ENCODE measurements around the gene MADD. TPM values are rescaled to one million over a fixed set of nuclear protein-coding genes. Genes with fewer than 3 reads are reported as not detected.

MADD gene
- total RNA-seq, 1 experiment from 2014 or later, result 41.0 TPM

DNA sequence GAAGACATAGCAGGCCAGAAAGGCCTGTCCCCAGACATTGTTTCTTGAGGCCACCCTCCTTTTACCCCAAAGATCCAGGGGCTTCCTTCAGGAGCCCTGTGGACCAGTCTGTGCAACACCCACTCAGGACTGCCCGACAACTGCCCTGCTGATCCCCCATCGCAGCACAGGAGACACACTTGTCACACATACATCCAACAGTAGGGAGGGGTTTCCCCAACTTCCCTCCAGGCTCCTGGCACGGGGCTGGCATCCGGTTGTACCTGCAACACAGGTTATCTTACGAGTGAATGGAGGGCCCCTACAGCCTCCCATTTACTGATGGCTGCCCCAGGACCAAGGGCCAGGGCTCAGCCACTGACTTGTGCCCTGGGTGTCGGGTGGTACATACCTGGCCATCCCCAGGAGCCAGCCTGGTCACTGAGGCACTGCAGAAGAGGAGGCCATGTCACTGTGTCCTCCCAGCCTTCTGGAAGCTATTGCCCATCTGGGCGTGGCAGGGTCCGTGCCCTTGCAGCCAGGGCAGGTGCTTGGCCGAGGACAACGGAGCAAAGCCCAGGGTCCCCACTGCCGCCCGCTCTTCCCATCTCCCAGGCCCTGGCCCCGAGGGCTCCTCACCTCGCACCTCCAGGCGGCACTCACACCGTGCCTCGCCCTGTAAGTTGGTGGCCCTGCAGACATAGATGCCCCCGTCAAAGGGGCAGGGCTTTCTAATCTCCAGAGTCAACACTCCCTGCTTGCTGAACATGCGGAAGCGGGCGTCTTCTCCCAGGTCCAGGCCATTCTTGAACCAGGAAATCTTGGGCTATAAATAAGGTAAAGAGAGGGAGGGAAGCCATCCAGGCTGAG, 61.7 kb downstream of the MADD start:
- Histone ChIP-seq H3K14ac (ENCODE audit: insufficient read depth, low read length) (no peak overlapping the region), H3K4me2 (ENCODE audit: insufficient read depth, insufficient read length, low read length) (no peak overlapping the region), H3K18ac (ENCODE audit: insufficient read length, low read depth, low read length) (no peak overlapping the region), H3K56ac (ENCODE audit: insufficient read length, low read depth, low read length) (no peak overlapping the region), H2BK120ac (ENCODE audit: low read depth, low read length, poor library complexity, severe bottlenecking) (no peak overlapping the region), H2BK12ac (ENCODE audit: insufficient read length, low read depth, low read length) (no peak overlapping the region), H3K9me3 (ENCODE audit: control insufficient read depth, low read depth, low read length) (no peaks in the 10 kb centered on the region), H2BK20ac (ENCODE audit: low read depth, low read length, poor library complexity, severe bottlenecking) (no peak overlapping the region), H4K5ac (ENCODE audit: insufficient read length, low read depth, low read length) (no peak overlapping the region), H3K23me2 (ENCODE audit: insufficient read length, low read depth, low read length, poor library complexity, severe bottlenecking) (no peaks in the 10 kb centered on the region), H3K27ac (ENCODE audit: insufficient read length, low read depth, low read length) (no peak overlapping the region), H4K91ac (ENCODE audit: insufficient read length, low read depth, low read length) (no peak overlapping the region), H4K20me1 (ENCODE audit: control insufficient read depth, insufficient read depth, insufficient read length) (no peaks in the 10 kb centered on the region), H4K8ac (replicated peaks; ENCODE audit: insufficient read length, low read depth, low read length) (no peak overlapping the region), H3K9ac (ENCODE audit: extremely low read depth, insufficient read length, low read length) (no peak overlapping the region), H2BK15ac (ENCODE audit: low read depth, low read length) (no peak overlapping the region), H3K23ac (ENCODE audit: insufficient read length, low read depth, low read length) (no peak overlapping the region), H3K27me3 (ENCODE audit: insufficient read depth, low read length) (no peaks in the 10 kb centered on the region), H2AFZ (ENCODE audit: low read length) (no peak overlapping the region), H2BK5ac (ENCODE audit: insufficient read length, low read length) (no peak overlapping the region), H3K79me1 (ENCODE audit: insufficient read depth, low read depth, low read length, poor library complexity, severe bottlenecking) (no peaks in the 10 kb centered on the region), H3K4me1 (ENCODE audit: insufficient read depth, low read length) (no peaks in the 10 kb centered on the region), H3K4ac (ENCODE audit: low read depth, low read length) (no peak overlapping the region), H2AK5ac (ENCODE audit: insufficient read length, low read length) (no peak overlapping the region), H3K79me2 (ENCODE audit: insufficient read depth, low read length) (no peaks in the 10 kb centered on the region), H3T11ph (ENCODE audit: low read length) (no peak overlapping the region)
- Mint-ChIP-seq H3K9me3 (no peaks in the 10 kb centered on the region), H3K4me1 (no peaks in the 10 kb centered on the region), H3K27me3 (ENCODE audit: low read depth) (no peaks in the 10 kb centered on the region), H3K4me3 (no peak overlapping the region; a peak in 1 of 5 replicates), H3K36me3 (ENCODE audit: insufficient read depth in 1 of 3, low read depth in 3 of 3) (peaks cover 3 to 27% (median 18%) of the 10 kb centered on the region in 3 experiments; a peak in 5 of 7 replicates), H3K27ac (peak overlapping the region in 2 of 3 experiments; percentile 53 to 66; a peak in 4 of 7 replicates)
- no CpG with 5 or more reads among the region's 21 CpGs for WGBS (ENCODE audit: extremely low coverage, insufficient read length, low lambda C conversion rate)
- TF ChIP-seq, protein P1, sequence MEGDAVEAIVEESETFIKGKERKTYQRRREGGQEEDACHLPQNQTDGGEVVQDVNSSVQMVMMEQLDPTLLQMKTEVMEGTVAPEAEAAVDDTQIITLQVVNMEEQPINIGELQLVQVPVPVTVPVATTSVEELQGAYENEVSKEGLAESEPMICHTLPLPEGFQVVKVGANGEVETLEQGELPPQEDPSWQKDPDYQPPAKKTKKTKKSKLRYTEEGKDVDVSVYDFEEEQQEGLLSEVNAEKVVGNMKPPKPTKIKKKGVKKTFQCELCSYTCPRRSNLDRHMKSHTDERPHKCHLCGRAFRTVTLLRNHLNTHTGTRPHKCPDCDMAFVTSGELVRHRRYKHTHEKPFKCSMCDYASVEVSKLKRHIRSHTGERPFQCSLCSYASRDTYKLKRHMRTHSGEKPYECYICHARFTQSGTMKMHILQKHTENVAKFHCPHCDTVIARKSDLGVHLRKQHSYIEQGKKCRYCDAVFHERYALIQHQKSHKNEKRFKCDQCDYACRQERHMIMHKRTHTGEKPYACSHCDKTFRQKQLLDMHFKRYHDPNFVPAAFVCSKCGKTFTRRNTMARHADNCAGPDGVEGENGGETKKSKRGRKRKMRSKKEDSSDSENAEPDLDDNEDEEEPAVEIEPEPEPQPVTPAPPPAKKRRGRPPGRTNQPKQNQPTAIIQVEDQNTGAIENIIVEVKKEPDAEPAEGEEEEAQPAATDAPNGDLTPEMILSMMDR (conservative IDR thresholded peaks at IDR 0.05), result no peak
- no peak for DNase-seq
